ENCODE results near the gene DDX28. TPM values are rescaled to one million over a fixed set of nuclear protein-coding genes. Genes with fewer than 3 reads are reported as not detected.
"Not testable (repeated sequence)": the region's sequence is repeated elsewhere in the genome, so short reads cannot be mapped to it uniquely, and the experiment has no call there.

DDX28 gene
- total and polyA plus RNA-seq, 2 of the 4 experiments (the other 2 are of a cell fraction), result 9.2 to 10.0 TPM

DNA sequence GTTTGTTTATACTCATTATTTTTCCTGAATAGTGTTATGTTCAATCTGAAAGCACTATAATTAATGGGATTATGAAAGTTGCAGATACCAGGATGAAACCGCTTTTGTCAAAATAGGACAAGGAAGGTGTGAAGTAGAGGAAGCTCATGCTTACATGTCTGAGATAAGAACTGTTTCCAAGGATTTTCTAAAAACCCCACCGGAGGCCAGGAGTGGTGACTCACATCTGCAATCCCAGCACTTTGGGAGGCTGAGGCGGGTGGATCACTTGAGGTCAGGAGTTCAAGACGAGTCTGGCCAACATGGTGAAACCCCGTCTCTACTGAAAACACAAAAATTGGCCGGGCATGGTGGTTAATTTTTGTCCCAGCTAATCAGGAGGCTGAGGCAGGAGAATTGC is 7.1 kb upstream of the DDX28 start:
- H3K79me1 ChIP-seq (ENCODE audit: low read depth in 1 of 2, low read length in 2 of 2), result peaks cover 15 to 26% of the 10 kb centered on the region in 2 experiments
- H2BK5ac ChIP-seq (ENCODE audit: low read depth, low read length, poor library complexity, severe bottlenecking); H3K27me3 ChIP-seq (ENCODE audit: control insufficient read depth, insufficient read depth, low read length); H3K4me1 ChIP-seq (ENCODE audit: control insufficient read depth, insufficient read depth, low read length); H3K4ac ChIP-seq (ENCODE audit: low read depth, low read length); H3K9me3 ChIP-seq (ENCODE audit: control insufficient read depth, insufficient read depth, low read length); H3K4me2 ChIP-seq (ENCODE audit: low read depth, low read length); dilution Hi-C loops (cut with HindIII; ENCODE audit: low sequenced_read_pairs, unreplicated experiment); POLR2A ChIA-PET (ENCODE audit: unreplicated experiment); H3K27ac ChIP-seq (ENCODE audit: insufficient read depth, low read length); H3K9me1 ChIP-seq (ENCODE audit: insufficient read depth, low read length); H2BK20ac ChIP-seq (ENCODE audit: low read depth, low read length); H3K36me3 ChIP-seq (ENCODE audit: control insufficient read depth, insufficient read depth, low read length); H3K23ac ChIP-seq (ENCODE audit: low read depth, low read length); BruUV-seq (replicated peaks); ATAC-seq (ENCODE audit: low read depth); H2BK120ac ChIP-seq (ENCODE audit: low read depth, low read length); H2BK15ac ChIP-seq (ENCODE audit: low read depth, low read length); H3K18ac ChIP-seq (ENCODE audit: low read depth, low read length); H3K9ac ChIP-seq (ENCODE audit: low read depth, low read length); H2AFZ ChIP-seq (replicated peaks; ENCODE audit: low read length, poor library complexity); H3K14ac ChIP-seq (replicated peaks; ENCODE audit: low read depth, low read length); H2AK9ac ChIP-seq (replicated peaks; ENCODE audit: low read depth, low read length, poor library complexity); H4K5ac ChIP-seq (ENCODE audit: low read depth, low read length); in situ Hi-C loops (cut with MboI; ENCODE audit: low sequenced_read_pairs); H4K20me1 ChIP-seq (ENCODE audit: insufficient read depth, low read length); H2AK5ac ChIP-seq (ENCODE audit: low read depth, low read length); H4K91ac ChIP-seq (ENCODE audit: insufficient read depth, low read depth, low read length); H3K56ac ChIP-seq (ENCODE audit: extremely low read depth, insufficient read depth, low read length); H4K8ac ChIP-seq (ENCODE audit: low read depth in 2 of 2, low read length in 2 of 2); H3K4me3 ChIP-seq (ENCODE audit: insufficient read depth, low read depth, low read length): not testable (repeated sequence)
- intact Hi-C loops (cut with micrococcal nuclease), result loop anchor here (10.0 kb wide), 1 partner anchor 355 kb away; no protein-coding TSS in a partner anchor
- peak; percentile 43 for DNase-seq
- WGBS, 2 experiments (ENCODE audit: extremely low coverage in 2 of 2, insufficient read length in 1 of 2), result 80% methylated on average over 3 of the region's 6 CpGs; no CpG with 5 or more reads in 1 of the 2 experiments
- CTCF ChIA-PET, result interaction anchor here (0.8 kb wide), 1 partner anchor 10 kb away, joined by 3 read pairs; no protein-coding TSS in a partner anchor
